GM12873 (cell line): ENCODE results near the gene GP1BA.

Source experiments
- TF ChIP-seq, protein P1 (sequence below): IDR thresholded peaks from 2 replicates; pipeline ENCODE4 v1.5.1; 2012; ENCODE audit warnings: low read depth, mild to moderate bottlenecking, moderate library complexity, low read length, control low read depth; ENCODE audit not compliant: insufficient read depth; ENCODE audit errors: missing control alignments

Gene GP1BA

DNA sequence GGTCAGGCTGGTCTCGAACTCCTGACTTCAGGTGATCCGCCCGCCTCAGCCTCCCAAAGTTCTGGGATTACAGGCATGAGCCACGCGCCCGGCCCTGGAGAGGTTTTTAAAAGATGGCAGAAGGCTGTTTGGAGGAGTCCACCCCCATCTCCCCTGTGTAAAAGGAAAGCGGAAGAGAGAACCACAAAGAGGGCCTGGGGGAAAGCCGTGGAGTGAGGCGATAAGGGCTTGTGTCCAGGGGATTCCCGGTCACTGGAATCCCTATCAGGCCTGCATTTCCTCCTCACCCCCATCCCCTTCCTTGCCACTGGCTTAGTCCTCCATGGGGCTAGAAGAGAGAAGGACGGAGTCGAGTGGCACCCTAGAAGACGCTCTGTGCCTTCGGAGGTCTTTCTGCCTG, at the start of gene GP1BA:
Gene GP1BA (plus strand): TSS at position 315 of the 400 bp plus-strand sequence. CDS start 328 bp downstream, outside the sequence.
- TF ChIP-seq, protein P1, sequence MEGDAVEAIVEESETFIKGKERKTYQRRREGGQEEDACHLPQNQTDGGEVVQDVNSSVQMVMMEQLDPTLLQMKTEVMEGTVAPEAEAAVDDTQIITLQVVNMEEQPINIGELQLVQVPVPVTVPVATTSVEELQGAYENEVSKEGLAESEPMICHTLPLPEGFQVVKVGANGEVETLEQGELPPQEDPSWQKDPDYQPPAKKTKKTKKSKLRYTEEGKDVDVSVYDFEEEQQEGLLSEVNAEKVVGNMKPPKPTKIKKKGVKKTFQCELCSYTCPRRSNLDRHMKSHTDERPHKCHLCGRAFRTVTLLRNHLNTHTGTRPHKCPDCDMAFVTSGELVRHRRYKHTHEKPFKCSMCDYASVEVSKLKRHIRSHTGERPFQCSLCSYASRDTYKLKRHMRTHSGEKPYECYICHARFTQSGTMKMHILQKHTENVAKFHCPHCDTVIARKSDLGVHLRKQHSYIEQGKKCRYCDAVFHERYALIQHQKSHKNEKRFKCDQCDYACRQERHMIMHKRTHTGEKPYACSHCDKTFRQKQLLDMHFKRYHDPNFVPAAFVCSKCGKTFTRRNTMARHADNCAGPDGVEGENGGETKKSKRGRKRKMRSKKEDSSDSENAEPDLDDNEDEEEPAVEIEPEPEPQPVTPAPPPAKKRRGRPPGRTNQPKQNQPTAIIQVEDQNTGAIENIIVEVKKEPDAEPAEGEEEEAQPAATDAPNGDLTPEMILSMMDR, result no peak

GRCh38 chr17:4884489-4884888, 47.6 kb upstream of the GP1BA start:
- TF ChIP-seq, protein P1, result no peak

- TF ChIP-seq, protein P1, result no peak
Observed at GRCh38 chr17:4886830-4887229, 45.2 kb upstream of the GP1BA start.

GRCh38 chr17:4887581-4887980, 44.5 kb upstream of the GP1BA start:
- TF ChIP-seq, protein P1, result no peak

DNA sequence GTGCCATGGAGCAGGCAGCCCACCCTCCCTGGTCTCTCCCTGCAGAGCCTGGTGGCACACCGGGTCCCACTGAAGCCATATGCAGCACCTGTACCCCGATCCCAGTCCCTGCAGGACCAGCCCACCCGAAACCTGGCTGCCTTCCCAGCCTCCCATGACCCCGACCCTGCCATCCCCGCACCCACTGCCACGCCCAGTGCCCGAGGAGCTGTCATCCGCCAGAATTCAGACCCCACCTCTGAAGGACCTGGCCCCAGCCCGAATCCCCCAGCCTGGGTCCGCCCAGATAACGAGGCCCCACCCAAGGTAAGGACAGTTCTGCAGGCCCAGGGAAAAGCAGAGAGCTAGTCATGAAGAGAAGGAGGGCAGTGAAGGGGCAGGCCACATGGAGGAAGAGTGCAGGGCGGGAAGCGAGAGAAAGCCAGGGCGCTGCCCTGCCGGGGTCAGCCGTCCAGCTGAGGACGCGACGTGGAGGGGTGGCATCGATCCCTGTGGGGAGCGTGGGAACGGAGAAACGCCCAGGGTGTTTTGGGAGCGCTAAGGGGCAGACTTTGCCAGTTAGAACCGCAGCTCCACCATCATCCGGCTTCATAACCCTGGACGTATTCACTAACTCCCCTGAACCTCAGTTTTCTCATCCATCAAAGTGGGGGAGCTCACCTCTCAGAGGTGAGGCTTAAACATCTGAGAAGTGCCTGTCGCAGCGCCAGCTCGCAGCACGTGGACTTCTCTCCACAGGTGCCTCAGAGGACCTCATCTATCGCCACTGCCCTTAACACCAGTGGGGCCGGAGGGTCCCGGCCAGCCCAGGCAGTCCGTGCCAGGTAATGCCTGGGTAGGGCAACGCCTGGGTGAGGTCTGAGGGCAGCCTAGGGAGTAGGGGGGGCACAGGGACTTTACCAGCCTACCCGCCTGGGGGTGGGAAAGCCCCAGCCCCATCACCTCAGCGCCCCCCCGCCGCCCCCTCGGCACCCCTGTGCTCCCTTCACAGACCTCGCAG, 40.4 kb upstream of the GP1BA start:
- TF ChIP-seq, protein P1, result no peak

DNA sequence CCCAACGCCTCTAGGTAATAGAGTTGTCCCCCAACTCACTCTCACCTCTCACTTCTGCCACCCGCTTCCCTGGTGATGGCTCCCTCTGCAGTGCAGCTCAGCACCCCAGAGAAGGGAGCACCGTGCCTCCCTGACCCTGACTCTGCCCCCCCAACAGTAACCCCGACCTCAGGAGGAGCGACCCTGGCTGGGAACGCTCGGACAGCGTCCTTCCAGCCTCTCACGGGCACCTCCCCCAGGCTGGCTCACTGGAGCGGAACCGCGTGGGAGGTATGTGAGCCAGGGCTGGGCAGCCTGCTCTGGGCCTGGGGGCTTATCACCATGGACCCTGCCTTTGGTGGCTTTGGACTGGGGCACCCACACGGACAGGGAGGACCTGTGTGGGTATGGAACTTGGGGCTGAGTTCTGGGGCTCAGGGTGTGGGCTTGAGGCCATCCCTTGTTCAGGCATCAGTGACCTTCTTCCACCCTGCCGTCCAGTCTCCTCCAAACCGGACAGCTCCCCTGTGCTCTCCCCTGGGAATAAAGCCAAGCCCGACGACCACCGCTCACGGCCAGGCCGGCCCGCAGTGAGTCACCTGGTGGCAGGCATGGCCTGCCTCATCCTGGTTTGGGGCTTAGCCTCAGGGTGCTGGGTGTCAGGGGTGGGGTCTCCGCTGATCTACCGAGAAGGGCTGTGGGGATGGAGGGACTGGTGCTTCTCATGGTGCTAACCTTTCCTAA, 39.4 kb upstream of the GP1BA start:
- TF ChIP-seq, protein P1, result no peak

DNA sequence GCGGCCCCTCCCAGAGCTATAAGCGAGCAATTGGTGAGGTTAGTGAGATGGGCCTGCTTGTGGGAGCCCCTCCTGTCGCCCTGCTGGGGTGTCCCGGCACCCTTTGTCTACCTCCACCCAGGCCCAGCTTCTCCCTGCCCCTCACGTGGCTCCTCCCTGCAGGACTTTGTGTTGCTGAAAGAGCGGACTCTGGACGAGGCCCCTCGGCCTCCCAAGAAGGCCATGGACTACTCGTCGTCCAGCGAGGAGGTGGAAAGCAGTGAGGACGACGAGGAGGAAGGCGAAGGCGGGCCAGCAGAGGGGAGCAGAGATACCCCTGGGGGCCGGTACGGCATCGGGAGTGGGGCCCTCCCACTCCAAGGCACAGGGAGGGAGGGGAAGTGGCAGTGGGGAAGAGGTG, 38.8 kb upstream of the GP1BA start:
- TF ChIP-seq, protein P1, result no peak
